SH-SY5Y (cell line): ENCODE data around the gene LRRC8D.

Experiments
- GATA2 ChIP-seq: IDR thresholded peaks from 2 replicates; pipeline ENCODE4 v1.6.1; 2011; ENCODE audit warnings: mild to moderate bottlenecking, low read depth, low read length
- GATA3 ChIP-seq: IDR thresholded peaks from 2 replicates; pipeline ENCODE4 v1.6.1; 2011; ENCODE audit warnings: low read depth, mild to moderate bottlenecking, low read length, moderate library complexity

- no peak for TF ChIP-seq GATA2
- no peak for TF ChIP-seq GATA3
These were observed 85.3 kb downstream of the LRRC8D start for GRCh38 chr1:89906088-89906487.
